ENCODE data around the gene CCDC9B.

CCDC9B gene

DNA sequence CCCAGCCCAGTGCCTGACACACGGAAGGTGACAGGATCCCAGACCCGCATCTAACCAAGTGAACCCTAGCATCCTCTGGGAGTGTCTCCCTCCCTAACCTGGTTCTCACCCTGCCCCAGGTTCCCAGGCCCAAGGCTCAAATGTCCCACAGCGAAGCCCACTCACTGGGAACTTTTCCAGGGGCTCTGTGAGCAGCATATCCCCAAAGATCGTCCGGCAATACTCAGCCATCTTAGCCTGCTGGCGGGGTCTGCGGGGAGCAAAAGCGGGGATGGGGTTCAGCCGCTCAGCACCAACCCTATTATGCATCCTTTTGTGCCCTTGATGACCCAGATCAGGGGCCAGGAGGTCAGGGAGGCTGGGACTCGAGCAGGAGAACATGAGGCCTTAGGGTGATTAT, 43.4 kb downstream of the CCDC9B start:
- TF ChIP-seq, protein P1, sequence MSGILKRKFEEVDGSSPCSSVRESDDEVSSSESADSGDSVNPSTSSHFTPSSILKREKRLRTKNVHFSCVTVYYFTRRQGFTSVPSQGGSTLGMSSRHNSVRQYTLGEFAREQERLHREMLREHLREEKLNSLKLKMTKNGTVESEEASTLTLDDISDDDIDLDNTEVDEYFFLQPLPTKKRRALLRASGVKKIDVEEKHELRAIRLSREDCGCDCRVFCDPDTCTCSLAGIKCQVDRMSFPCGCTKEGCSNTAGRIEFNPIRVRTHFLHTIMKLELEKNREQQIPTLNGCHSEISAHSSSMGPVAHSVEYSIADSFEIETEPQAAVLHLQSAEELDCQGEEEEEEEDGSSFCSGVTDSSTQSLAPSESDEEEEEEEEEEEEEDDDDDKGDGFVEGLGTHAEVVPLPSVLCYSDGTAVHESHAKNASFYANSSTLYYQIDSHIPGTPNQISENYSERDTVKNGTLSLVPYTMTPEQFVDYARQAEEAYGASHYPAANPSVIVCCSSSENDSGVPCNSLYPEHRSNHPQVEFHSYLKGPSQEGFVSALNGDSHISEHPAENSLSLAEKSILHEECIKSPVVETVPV (CRISPR knock-in tag; IDR thresholded peaks at IDR 0.05), result no peak
- TF ChIP-seq ZFP3 (CRISPR knock-in tag; IDR thresholded peaks at IDR 0.05) (no peak), RARB (CRISPR knock-in tag; IDR thresholded peaks at IDR 0.05) (no peak), ISL1 (CRISPR knock-in tag; IDR thresholded peaks at IDR 0.05) (no peak), OSR1 (CRISPR knock-in tag; IDR thresholded peaks at IDR 0.05) (no peak), ARNTL (CRISPR knock-in tag; IDR thresholded peaks at IDR 0.05; ENCODE audit: borderline replicate concordance, low read depth) (no peak), BACH2 (CRISPR knock-in tag; IDR thresholded peaks at IDR 0.05; ENCODE audit: borderline replicate concordance) (no peak), PPARA (CRISPR knock-in tag; IDR thresholded peaks at IDR 0.05; ENCODE audit: borderline replicate concordance) (no peak), TCF4 (CRISPR knock-in tag; IDR thresholded peaks at IDR 0.05; ENCODE audit: borderline replicate concordance) (no peak), ZNF70 (CRISPR knock-in tag; IDR thresholded peaks at IDR 0.05) (no peak)
- TF ChIP-seq, protein P2, sequence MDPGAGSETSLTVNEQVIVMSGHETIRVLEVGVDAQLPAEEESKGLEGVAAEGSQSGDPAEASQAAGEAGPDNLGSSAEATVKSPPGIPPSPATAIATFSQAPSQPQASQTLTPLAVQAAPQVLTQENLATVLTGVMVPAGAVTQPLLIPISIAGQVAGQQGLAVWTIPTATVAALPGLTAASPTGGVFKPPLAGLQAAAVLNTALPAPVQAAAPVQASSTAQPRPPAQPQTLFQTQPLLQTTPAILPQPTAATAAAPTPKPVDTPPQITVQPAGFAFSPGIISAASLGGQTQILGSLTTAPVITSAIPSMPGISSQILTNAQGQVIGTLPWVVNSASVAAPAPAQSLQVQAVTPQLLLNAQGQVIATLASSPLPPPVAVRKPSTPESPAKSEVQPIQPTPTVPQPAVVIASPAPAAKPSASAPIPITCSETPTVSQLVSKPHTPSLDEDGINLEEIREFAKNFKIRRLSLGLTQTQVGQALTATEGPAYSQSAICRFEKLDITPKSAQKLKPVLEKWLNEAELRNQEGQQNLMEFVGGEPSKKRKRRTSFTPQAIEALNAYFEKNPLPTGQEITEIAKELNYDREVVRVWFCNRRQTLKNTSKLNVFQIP (CRISPR knock-in tag; IDR thresholded peaks at IDR 0.05; ENCODE audit: borderline replicate concordance, low read depth), result no peak

DNA sequence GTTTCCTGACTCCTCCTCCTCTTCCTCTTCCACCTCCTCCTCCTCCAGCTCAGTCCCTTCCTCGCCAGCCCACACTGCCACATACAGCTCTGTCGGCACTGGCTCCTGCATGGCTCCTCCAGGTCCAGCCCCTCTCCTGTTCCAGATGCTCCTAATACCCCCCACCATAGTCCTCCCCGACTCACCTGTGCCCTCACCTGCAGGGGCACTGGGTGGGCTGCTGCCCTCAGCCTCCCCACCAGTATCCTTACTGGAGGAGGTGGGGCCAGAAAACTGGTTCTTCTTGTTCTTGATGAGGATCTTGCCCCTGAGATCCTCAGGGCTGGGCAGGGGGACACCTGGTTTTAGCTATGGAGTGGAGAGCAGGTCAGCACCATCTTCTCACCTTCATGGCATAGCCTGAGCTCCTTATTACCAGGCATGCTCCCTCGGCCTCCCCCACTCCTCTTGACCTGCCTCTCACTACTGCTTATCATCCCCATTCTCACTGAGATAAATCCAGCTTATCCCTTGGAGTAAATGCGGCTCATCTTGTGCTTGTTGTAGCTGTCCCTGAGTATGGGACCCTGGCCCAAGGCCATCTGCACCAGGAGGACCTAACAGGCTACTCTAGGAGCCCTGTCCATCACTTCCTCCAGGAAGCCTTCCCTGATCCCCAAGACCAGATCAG, 44.0 kb downstream of the CCDC9B start:
- ATAC-seq, result no peak
- TF ChIP-seq SNAI2 (CRISPR knock-in tag; IDR thresholded peaks at IDR 0.05) (no peak), ZNF8 (CRISPR knock-in tag; IDR thresholded peaks at IDR 0.05) (no peak), ZNF70 (CRISPR knock-in tag; IDR thresholded peaks at IDR 0.05) (no peak), RARB (CRISPR knock-in tag; IDR thresholded peaks at IDR 0.05) (no peak), PPARA (CRISPR knock-in tag; IDR thresholded peaks at IDR 0.05; ENCODE audit: borderline replicate concordance) (no peak), OSR1 (CRISPR knock-in tag; IDR thresholded peaks at IDR 0.05) (no peak), ZC3H10 (CRISPR knock-in tag; IDR thresholded peaks at IDR 0.05) (no peak), TCF4 (CRISPR knock-in tag; IDR thresholded peaks at IDR 0.05; ENCODE audit: borderline replicate concordance) (no peak)
- TF ChIP-seq, protein P1 (CRISPR knock-in tag; IDR thresholded peaks at IDR 0.05), result no peak
- TF ChIP-seq, protein P2 (CRISPR knock-in tag; IDR thresholded peaks at IDR 0.05; ENCODE audit: borderline replicate concordance, low read depth), result no peak

More for the DNA sequence above, 43.4 kb downstream of the CCDC9B start:
- no peak for ATAC-seq

GRCh38 chr15:40295877-40296560, 44.7 kb downstream of the CCDC9B start:
- TF ChIP-seq CSDC2 (CRISPR knock-in tag; IDR thresholded peaks at IDR 0.05) (no peak), SNAI2 (CRISPR knock-in tag; IDR thresholded peaks at IDR 0.05) (no peak), BACH2 (CRISPR knock-in tag; IDR thresholded peaks at IDR 0.05; ENCODE audit: borderline replicate concordance) (no peak), ZNF70 (CRISPR knock-in tag; IDR thresholded peaks at IDR 0.05) (no peak), GLIS3 (CRISPR knock-in tag; IDR thresholded peaks at IDR 0.05) (no peak), PATZ1 (CRISPR knock-in tag; IDR thresholded peaks at IDR 0.05; ENCODE audit: borderline replicate concordance) (no peak), ISL1 (CRISPR knock-in tag; IDR thresholded peaks at IDR 0.05) (no peak), ESRRG (CRISPR knock-in tag; IDR thresholded peaks at IDR 0.05) (no peak), PPARA (CRISPR knock-in tag; IDR thresholded peaks at IDR 0.05; ENCODE audit: borderline replicate concordance) (no peak), ZFP3 (CRISPR knock-in tag; IDR thresholded peaks at IDR 0.05) (no peak), ARNTL (CRISPR knock-in tag; IDR thresholded peaks at IDR 0.05; ENCODE audit: borderline replicate concordance, low read depth) (no peak), OSR1 (CRISPR knock-in tag; IDR thresholded peaks at IDR 0.05) (no peak), TSHZ2 (CRISPR knock-in tag; IDR thresholded peaks at IDR 0.05) (no peak)
- TF ChIP-seq, protein P1 (CRISPR knock-in tag; IDR thresholded peaks at IDR 0.05), result no peak
- ATAC-seq, result no peak

All from SK-N-SH treated with all-trans-retinoic acid at 6 μM for 48 hours (cell line).